Heart left ventricle (tissue), 13 donors: Measurements from ENCODE around the gene SP3.

Experiments used
- CTCF ChIP-seq, 12 donors: fragments of 200-600 bp; sonication (generic) in 4 of 12; IDR thresholded peaks; one replicate each; pipeline versions ENCODE4 v1.5.0 to v1.8.0; 2018 to 2022; ENCODE audit warnings: antibody characterized with exemption in 12 of 12, mild to moderate bottlenecking in 5 of 12
- POLR2A ChIP-seq, 2 donors: fragments of 450-650 bp; IDR thresholded peaks; one replicate each; pipeline ENCODE4 v1.6.1; 2017; ENCODE audit warnings: antibody characterized with exemption in 2 of 2, mild to moderate bottlenecking in 2 of 2, moderate library complexity in 2 of 2
- donor health status: ischemic (EF 13 %, LVEDD 7.1; RV severe dilation, severe dysfunction).
- donor health status: DM: no; HTN: yes; CAD: no.
- donor health status: DM: no; HTN: no; CAD: no.
- donor health status: ischemic (EF 25% LVEDD 6.9; RV normal size, moderate dysfunction).
- donor health status: ischemic (EF 25% LVEDD 5.7; RV mildly dilated, moderate dysfunction).
- donor health status: ischemic (EF 35%, LVEDD 5.7; RV mildly dilated, moderate dysfunction).
- donor health status: nonischemic (EF 11% LVEDD 7.7; RV severe dilation, severe dysfunction).
- donor health status: DM: yes; HTN: yes; CAD: no.
- donor health status: PGD.
- donor health status: ischemic (EF 29% LVEDD 5.4; RV normal size, mild dysfunction).
- donor health status: nonischemic (EF 23%, LVEDD 6.1; RV moderate dilation, normal function).

- TF ChIP-seq CTCF (IDR thresholded peaks at IDR 0.05) (peak in 6 of 12 donors; percentile 20 to 45 (median 30)), POLR2A (IDR thresholded peaks at IDR 0.05) (no peak)
Measured at GRCh38 chr2:173989160-173989883, 24.1 kb upstream of the SP3 start.
